Limb (tissue), 2 donors: ENCODE measurements around the gene FRS2.
"Not testable (repeated sequence)": the region's sequence is repeated elsewhere in the genome, so short reads cannot be mapped to it uniquely, and the experiment has no call there.

Source experiments
- DNase-seq, 2 donors: peaks; one replicate each; pipeline ENCODE4 v3.0.0-alpha.2; 2016; ENCODE audit errors: extremely low spot score in 2 of 2

FRS2 gene

GRCh38 chr12:69579029-69579428 is 108.8 kb downstream of the FRS2 start:
- DNase-seq, result no peak

GRCh38 chr12:69580074-69580473 is 109.9 kb downstream of the FRS2 start:
- DNase-seq, result no peak

- no peak for DNase-seq
These were observed 113.0 kb downstream of the FRS2 start for GRCh38 chr12:69583203-69583602.

GRCh38 chr12:69585189-69586062 is 115.2 kb downstream of the FRS2 start, which contains the start of gene CCT2:
Gene CCT2, plus strand, starts transcription at chr12:69585459. Its CDS starts 63 bp downstream, at chr12:69585522.
- DNase-seq, result peak; percentile 96 to 97

- no peak for DNase-seq
These were observed 118.3 kb downstream of the FRS2 start for GRCh38 chr12:69588527-69588926.

GRCh38 chr12:69589082-69589481 is 118.9 kb downstream of the FRS2 start:
- DNase-seq, result no peak

- DNase-seq, result no peak
These were observed 125.5 kb downstream of the FRS2 start for GRCh38 chr12:69595689-69596088.

- DNase-seq, result no peak
These were observed 128.1 kb downstream of the FRS2 start for GRCh38 chr12:69598174-69598753.

- DNase-seq, result no peak
These were observed 130.6 kb downstream of the FRS2 start for GRCh38 chr12:69600804-69601203.

- DNase-seq, result no peak
These were observed 131.9 kb downstream of the FRS2 start for GRCh38 chr12:69601962-69602685.

- DNase-seq, result no peak
These were observed 132.8 kb downstream of the FRS2 start for GRCh38 chr12:69602954-69603353.

- DNase-seq, result not testable (repeated sequence)
These were observed 133.4 kb downstream of the FRS2 start for GRCh38 chr12:69603556-69603955.

GRCh38 chr12:69604275-69604674 is 134.1 kb downstream of the FRS2 start:
- not testable (repeated sequence) for DNase-seq

GRCh38 chr12:69608114-69608513 is 137.9 kb downstream of the FRS2 start:
- no peak for DNase-seq

- no peak for DNase-seq
These were observed 139.9 kb downstream of the FRS2 start for GRCh38 chr12:69610126-69610525.

GRCh38 chr12:69610729-69611128 is 140.5 kb downstream of the FRS2 start, which contains the start of gene LRRC10:
Gene LRRC10, minus strand, starts transcription at chr12:69610907. Its CDS starts 69 bp downstream, at chr12:69610838.
- DNase-seq, result no peak

- DNase-seq, result no peak
These were observed 143.2 kb downstream of the FRS2 start for GRCh38 chr12:69613351-69613750.

- no peak for DNase-seq
These were observed 145.8 kb downstream of the FRS2 start for GRCh38 chr12:69616025-69616424.

GRCh38 chr12:69619050-69619449 is 148.9 kb downstream of the FRS2 start:
- no peak for DNase-seq

GRCh38 chr12:69620077-69620476 is 149.9 kb downstream of the FRS2 start:
- DNase-seq, result no peak

- no peak for DNase-seq
These were observed 150.7 kb downstream of the FRS2 start for GRCh38 chr12:69620921-69621320.

GRCh38 chr12:69621551-69621950 is 151.4 kb downstream of the FRS2 start:
- no peak for DNase-seq
